ENCODE results near the gene INHBA.

Gene INHBA

GRCh38 chr7:41716691-41717090 is 13.8 kb upstream of the INHBA start:
- no peak for DNase-seq (ENCODE audit: low spot score)
- Histone ChIP-seq H3K4me3 (no peak overlapping the region), H3K27ac (no peak overlapping the region)
- TF ChIP-seq CTCF (IDR thresholded peaks at IDR 0.05), result no peak

- no peak overlapping the region for H3K27ac ChIP-seq
- DNase-seq (ENCODE audit: low spot score), result no peak
- TF ChIP-seq CTCF (IDR thresholded peaks at IDR 0.05), result no peak
- no peak overlapping the region for H3K4me3 ChIP-seq
Observed at GRCh38 chr7:41715000-41715399, 12.1 kb upstream of the INHBA start.

GRCh38 chr7:41711283-41712064 is 8.6 kb upstream of the INHBA start:
- no peak for DNase-seq (ENCODE audit: low spot score)
- Histone ChIP-seq H3K4me3 (no peak overlapping the region), H3K27ac (no peak overlapping the region)
- TF ChIP-seq CTCF (IDR thresholded peaks at IDR 0.05), result no peak

GRCh38 chr7:41710838-41711237 is 7.9 kb upstream of the INHBA start:
- TF ChIP-seq CTCF (IDR thresholded peaks at IDR 0.05), result no peak
- no peak for DNase-seq (ENCODE audit: low spot score)
- H3K27ac ChIP-seq, result no peak overlapping the region
- no peak overlapping the region for H3K4me3 ChIP-seq

DNA sequence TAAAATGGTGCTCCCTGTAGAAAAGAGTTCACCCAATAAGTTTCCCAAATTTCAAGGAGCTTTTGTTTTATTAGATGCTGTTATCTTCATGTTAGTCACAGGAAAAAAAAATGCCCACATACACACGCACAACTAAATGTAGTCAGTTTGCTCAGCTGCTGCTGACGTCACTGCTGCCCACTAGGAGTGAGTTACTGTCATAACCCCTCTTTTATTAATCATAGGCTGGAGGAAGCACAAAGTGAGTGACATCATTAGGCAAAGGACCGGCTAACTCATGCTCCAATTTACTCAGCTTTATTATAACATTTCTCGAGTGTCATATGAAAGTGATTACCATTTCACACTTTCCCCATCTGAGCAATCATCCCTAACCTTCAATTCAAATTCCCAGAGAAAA is 6.7 kb upstream of the INHBA start:
- peak overlapping the region in 1 of 2 donors; percentile 1 for H3K27ac ChIP-seq
- no peak for TF ChIP-seq CTCF (IDR thresholded peaks at IDR 0.05)
- H3K4me3 ChIP-seq, result no peak overlapping the region

GRCh38 chr7:41708581-41709358 is 5.9 kb upstream of the INHBA start:
- H3K4me3 ChIP-seq, result no peak overlapping the region
- H3K27ac ChIP-seq, result peak overlapping the region; percentile 27 to 28
- DNase-seq (ENCODE audit: low spot score), result no peak
- TF ChIP-seq CTCF (IDR thresholded peaks at IDR 0.05), result no peak

More for the DNA sequence above, 6.7 kb upstream of the INHBA start:
- DNase-seq (ENCODE audit: low spot score), result no peak

Measured in coronary artery (tissue), 2 donors.